Type B pancreatic cell (in vitro differentiated cells): Measurements from ENCODE around the gene LY9. TPM values are rescaled to one million over a fixed set of nuclear protein-coding genes. Genes with fewer than 3 reads are reported as not detected.

ENCODE experiments used
- DNase-seq: peaks from one replicate; pipeline ENCODE4 v3.0.0; 2021; ENCODE audit warnings: mixed read lengths; ENCODE audit not compliant: unreplicated experiment; ENCODE audit errors: extremely low spot score
- H3K27ac Mint-ChIP-seq: 2 replicates; pipeline ENCODE4 v1.8.0; 2021; ENCODE audit warnings: mild to moderate bottlenecking, mixed read lengths
- H3K27me3 Mint-ChIP-seq: 2 replicates; pipeline ENCODE4 v1.8.0; 2021; ENCODE audit warnings: mixed read lengths
- H3K36me3 Mint-ChIP-seq: 2 replicates; pipeline ENCODE4 v1.8.0; 2021; ENCODE audit warnings: mixed read lengths
- H3K4me1 Mint-ChIP-seq: one replicate; pipeline ENCODE4 v1.8.0; 2021; ENCODE audit warnings: mixed read lengths; ENCODE audit not compliant: unreplicated experiment
- H3K4me3 Mint-ChIP-seq: 2 replicates; pipeline ENCODE4 v1.8.0; 2021; ENCODE audit warnings: mild to moderate bottlenecking, mixed read lengths
- H3K9me3 Mint-ChIP-seq: 2 replicates; pipeline ENCODE4 v1.8.0; 2021; ENCODE audit warnings: mixed read lengths
- CTCF ChIP-seq: fragments of 200-600 bp; sonication (generic); conservative IDR thresholded peaks from 2 replicates; pipeline ENCODE4 v1.5.0; 2021; ENCODE audit warnings: antibody characterized with exemption, mild to moderate bottlenecking
- total RNA-seq: library from RNA; stranded (reverse); gene quantifications from 2 replicates; pipeline ENCODE4 v1.2.1, GENCODE V29; 2021; ENCODE audit warnings: low replicate concordance

Gene LY9
- total RNA-seq, 1 donor from 2014 or later = not detected

- H3K4me1 Mint-ChIP-seq = no peaks in the 10 kb centered on the region
Measured at GRCh38 chr1:160761886-160762285, 34.1 kb upstream of the LY9 start.

GRCh38 chr1:160763993-160764392, 32.0 kb upstream of the LY9 start:
- Mint-ChIP-seq H3K36me3 (no peaks in the 10 kb centered on the region), H3K9me3 (no peaks in the 10 kb centered on the region), H3K4me1 (no peaks in the 10 kb centered on the region), H3K27ac (no peak overlapping the region), H3K27me3 (no peaks in the 10 kb centered on the region), H3K4me3 (no peak overlapping the region)
- no peak for DNase-seq
- TF ChIP-seq CTCF = no peak

More at GRCh38 chr1:160761886-160762285, 34.1 kb upstream of the LY9 start:
- DNase-seq = no peak
- no peak for TF ChIP-seq CTCF
- Mint-ChIP-seq H3K27ac (no peak overlapping the region), H3K36me3 (no peaks in the 10 kb centered on the region), H3K27me3 (peaks cover 3% of the 10 kb centered on the region), H3K9me3 (no peaks in the 10 kb centered on the region), H3K4me3 (no peak overlapping the region)

- Mint-ChIP-seq H3K36me3 (no peaks in the 10 kb centered on the region), H3K4me3 (no peak overlapping the region), H3K27ac (peak overlapping the region; percentile 52), H3K9me3 (no peaks in the 10 kb centered on the region), H3K27me3 (peaks cover 5% of the 10 kb centered on the region), H3K4me1 (no peaks in the 10 kb centered on the region)
- TF ChIP-seq CTCF = no peak
- DNase-seq = no peak
Measured at GRCh38 chr1:160767395-160768294, 28.3 kb upstream of the LY9 start.

GRCh38 chr1:160768295-160768657, 27.7 kb upstream of the LY9 start:
- Mint-ChIP-seq H3K4me3 (no peak overlapping the region), H3K27ac (peak overlapping the region; percentile 52)
- no peak for DNase-seq

GRCh38 chr1:160772331-160772730, 23.6 kb upstream of the LY9 start:
- no peak for DNase-seq
- H3K27ac Mint-ChIP-seq = no peak overlapping the region
- H3K36me3 Mint-ChIP-seq = no peaks in the 10 kb centered on the region
- H3K4me3 Mint-ChIP-seq = no peak overlapping the region
- no peak for TF ChIP-seq CTCF
- no peaks in the 10 kb centered on the region for H3K9me3 Mint-ChIP-seq
- H3K4me1 Mint-ChIP-seq = no peaks in the 10 kb centered on the region
- peaks cover 8% of the 10 kb centered on the region for H3K27me3 Mint-ChIP-seq

More at GRCh38 chr1:160768295-160768657, 27.7 kb upstream of the LY9 start:
- Mint-ChIP-seq H3K9me3 (no peaks in the 10 kb centered on the region), H3K27me3 (peaks cover 5% of the 10 kb centered on the region), H3K4me1 (no peaks in the 10 kb centered on the region), H3K36me3 (no peaks in the 10 kb centered on the region)
- peak; percentile 52 for TF ChIP-seq CTCF
